Measurements from ENCODE around the gene C8B.

C8B gene

DNA sequence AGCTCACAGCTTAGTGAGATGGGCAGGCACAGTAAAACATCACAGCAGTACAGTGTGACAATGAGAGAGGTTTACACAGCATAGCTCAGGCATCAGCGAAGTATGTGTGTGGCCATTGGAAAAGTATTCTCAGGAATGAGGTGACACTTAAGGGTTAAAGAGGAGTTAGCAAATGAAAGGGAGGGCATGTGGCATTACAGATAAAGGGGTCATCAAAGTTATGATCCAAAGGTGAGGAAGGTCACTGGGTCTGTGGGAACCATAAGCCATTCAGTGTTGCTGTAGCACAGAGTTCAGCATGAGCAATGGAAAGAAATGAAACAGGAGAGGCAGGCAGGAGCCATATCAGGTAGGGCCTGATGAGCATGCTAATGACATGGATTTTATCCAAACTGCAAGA lies 4.5 kb upstream of the C8B start:
- no peak for DNase-seq

DNA sequence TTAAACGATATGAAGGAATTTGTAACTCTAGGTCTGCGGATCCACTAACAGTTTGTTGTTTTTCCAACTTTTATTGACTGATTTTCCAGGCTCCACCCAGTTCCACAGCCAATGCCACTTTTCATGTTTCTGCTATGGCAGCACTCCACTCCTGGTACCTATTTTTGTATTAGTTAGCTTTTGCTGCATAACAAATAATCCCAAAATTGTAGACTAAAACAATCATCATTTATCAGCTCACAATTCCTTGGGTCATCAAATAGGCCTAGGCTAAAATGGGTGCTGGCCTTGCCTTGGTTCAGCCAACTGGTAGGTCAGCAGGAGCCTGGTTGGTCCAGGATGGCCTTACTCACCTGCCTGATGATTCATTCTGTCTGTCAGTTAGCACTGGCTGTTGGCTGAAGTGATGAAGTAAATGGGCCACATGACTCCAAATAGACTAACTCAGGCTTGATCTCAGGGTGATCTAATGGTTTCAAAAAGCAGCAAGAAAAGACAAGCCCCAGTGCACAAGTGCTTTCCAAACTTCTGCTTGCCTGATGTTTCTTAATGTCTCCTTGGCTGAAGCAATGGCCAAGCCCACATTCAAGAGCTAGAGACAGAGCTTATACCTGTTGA lies 3.2 kb upstream of the C8B start:
- DNase-seq: no peak

DNA sequence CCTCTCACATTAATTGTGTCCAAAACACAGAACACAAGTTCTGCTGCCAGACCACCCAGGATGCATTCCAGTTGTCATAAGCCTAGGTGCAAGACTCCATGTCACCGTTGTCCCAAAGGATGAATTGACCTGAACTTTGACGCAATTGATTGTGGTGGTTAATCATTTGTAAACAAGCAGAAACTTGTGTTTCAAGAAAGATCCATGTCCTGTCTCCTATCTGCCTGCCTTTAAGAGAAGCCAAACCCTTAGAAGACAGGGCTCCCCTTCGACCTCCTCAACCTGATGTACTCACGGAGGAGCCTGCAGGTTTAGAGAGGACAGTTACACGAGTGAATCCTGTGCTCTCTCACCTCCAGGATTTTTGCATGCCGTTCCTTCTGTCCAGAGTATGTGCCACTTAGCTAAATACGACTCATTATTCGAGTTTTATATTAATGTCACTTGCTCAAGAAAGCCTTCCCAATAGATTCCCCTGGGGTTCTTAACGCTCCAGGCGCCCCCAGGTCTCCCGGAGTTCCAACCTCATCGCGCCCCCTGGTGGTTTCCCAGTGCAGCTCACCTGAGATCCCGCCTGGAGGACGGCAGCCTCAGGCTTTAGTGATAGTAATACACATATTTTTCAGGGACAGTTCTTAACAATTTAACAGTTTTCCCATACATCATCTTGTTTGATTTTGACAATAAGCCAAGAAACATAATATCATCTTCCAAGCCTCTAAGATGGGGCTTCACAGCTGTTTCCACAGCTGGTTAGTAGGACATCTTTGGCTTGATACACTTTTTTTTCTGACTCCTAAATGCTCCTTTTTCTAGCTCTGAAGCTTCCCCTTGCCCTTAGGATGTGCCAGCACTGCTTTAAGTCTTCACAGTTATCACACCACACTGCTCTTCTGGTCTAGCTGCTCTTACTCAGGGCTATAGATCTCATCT lies 2.4 kb upstream of the C8B start:
- DNase-seq: no peak

DNA sequence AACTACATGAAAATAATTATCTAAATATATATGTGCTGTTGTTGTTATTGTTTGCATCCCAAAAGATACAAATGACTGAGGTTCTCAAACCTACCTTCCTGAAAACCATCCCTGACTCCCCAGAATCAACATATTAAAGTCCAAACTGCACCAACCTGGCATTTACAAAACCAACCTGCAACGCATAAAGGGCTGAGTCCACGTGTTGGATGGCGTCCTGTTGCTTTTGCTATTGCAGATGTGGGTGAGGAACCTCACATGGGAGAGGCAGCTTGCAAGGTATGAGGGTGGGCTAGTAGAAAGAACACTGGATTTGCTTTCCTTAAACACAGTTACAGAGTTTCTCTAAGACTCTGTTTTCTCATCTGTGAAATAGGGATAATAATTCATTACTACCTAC lies 1.5 kb upstream of the C8B start:
- DNase-seq: no peak

DNA sequence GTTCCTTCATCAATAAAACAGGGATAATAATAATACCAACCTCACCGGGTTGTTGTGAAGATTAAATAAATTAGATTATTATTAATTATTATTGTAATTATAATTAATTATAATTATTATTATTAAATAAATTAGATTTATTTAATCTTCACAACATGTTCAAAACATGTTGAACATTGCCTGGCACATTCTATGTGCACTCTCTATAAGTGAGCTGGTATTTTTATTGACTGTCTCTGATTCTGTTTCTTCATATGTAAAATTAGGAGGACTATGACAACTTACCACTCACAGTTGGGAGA lies 834 bp upstream of the C8B start:
- no peak for DNase-seq

DNA sequence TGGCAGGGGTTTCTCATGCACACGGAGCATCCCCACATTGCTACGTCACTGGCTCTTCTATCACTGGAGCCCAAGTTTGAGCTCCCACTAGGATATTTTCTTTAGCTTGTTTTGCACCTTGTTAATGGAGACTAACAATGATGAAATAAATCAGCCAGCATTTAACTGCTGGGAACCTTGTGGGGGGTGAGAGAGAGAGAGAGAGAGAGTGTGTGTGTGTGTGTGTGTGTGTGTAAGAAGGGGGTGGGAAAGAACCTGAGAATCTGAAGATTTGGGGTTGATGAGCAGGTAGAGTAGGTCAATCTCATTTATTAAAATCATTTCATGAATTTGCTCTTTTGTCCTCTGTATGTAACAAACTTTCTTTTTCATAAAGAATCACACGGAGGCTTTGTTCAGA lies 624 bp downstream of the C8B start:
- no peak for DNase-seq

DNA sequence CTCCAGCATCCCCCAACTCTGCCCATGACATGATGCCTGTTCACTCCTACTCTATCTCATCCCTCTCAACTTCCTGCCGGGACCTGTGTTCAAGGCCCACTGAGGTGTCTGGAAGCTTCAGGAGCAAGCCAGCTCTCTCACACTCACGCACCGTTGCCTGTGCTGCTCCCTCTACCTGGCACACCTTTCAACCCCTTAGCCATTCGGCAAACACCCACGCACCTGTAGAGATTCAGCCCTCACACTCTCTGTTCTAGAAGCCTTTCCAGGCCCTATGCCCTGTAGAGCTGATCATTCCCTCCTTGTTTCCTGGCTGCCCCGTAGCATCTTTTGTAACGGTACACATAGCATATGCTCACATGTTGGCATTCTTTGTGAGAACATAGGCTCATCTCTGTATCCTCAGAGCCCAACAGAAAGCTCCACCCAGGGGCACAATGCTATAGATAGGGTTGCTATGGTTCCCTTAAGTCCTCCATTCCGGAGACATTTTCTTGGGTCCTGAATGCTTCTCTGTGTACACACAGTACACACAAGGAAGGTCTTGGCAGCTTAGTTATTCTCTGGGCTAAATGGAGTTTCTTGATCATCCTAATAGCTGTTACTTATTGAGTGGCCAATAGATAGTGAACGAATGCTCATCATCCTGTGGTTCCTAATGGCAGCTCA lies 1.3 kb downstream of the C8B start:
- no peak for DNase-seq

DNA sequence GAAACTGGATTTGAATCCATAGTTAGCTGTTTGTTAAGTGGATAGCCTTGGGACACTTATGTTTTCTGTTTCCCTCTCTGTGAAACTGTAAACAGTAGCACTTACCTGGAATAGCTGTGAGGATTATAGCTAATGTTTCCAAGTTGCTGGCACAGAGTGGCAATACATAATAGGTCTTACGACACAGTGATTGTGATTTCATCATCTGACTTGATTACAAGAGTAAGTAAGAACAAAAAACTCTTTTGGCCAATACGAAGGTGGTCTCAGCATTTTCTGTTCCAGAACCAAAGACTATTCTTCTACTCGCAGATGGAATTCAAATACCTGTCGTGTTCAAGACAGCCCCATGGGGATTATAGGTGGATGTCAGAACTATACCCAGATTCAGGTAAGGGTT lies 2.1 kb downstream of the C8B start:
- DNase-seq: no peak

DNA sequence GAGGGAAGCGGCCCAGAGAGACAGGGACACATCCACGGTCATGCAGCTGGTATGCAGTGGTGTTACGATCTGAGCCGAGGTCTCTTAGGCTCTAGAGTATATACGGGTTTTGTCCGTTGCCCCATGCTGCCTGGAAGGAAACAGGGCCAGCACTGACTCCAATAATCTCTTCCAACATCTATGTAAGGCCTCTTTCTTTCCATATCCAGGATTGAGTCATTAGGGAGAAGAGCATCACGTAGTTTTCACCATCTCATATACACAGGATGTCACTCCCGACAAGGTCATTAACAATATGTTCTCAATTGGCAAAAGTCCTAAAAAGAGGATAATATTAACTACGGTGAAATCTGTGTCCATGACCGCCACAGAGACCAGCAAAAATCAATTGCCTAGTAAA lies 4.4 kb downstream of the C8B start:
- DNase-seq: no peak

DNA sequence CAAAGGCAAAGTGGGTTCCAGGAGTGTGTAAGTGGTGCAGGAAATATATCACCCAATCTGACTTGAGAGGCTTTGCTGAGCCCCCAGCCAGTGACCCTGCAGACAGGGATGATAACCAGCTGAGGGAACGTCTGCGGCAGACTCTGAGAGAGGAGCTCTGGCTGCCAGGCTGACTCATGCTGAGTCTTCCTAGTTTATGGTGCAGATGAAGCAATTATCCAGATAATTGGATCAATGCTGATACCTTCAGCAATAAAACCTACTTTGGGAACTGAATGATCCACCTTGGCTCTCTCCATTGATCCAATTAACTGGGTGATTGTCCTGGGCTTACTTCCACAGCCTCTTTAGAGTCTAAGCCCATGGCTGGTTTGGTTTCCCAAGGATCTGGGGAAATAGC lies 7.3 kb downstream of the C8B start:
- no peak for DNase-seq

DNA sequence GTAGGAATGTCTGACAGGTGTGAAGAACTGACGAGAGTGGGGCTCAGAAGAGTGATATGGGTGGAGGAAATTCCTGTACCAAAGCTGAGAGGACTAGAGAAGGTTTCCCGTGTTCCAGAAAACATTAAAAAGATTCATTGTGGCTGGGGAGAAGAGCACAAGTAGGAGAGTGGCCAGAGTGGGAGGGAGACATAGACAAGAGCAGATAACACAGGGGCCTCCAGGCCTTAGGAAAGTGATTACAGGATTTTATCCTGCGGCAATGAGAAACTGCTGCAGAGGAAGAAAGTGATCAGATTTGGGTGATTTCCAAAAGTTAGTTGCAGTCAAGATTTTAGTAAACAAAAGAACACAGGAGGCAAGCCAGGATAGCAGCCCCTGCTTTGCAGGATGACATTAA lies 7.9 kb downstream of the C8B start:
- no peak for DNase-seq

DNA sequence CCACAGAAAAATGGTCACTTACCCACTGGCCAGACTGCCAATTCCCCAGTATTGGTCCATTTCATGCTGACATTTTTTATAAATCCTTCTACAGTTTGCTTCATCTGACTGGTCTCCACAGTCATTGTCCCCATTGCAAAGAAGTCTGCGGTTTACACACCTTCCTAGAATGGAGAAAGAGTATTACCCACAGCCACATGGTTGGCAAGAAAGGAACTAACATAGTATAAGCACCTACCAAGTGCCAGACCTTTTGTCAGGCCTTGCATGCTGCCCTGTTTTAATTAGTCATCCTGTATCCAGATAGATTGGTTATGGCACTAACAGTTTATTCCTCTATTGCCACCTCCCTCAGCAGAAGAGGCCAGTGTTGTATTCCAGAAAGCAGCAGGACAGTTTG lies 11.2 kb downstream of the C8B start:
- no peak for DNase-seq

DNA sequence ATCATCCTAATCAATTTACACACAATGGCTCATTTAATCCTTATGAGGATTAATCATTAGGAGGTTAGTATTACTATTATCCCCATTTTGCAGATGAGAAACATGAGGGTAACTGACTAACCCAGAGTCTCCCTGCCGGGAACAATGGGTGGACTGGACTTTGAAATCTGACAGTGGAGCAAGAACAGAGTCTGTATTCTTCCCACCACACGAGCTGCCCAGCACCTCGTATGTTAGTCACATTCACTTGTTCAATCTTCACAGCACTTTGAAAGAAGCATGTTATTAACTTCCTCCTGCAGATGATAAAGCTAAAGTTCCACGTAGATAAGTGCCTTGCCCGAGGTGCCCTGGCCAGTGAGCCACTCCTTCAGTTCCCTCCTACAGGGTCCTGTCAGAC lies 12.4 kb downstream of the C8B start:
- no peak for DNase-seq

DNA sequence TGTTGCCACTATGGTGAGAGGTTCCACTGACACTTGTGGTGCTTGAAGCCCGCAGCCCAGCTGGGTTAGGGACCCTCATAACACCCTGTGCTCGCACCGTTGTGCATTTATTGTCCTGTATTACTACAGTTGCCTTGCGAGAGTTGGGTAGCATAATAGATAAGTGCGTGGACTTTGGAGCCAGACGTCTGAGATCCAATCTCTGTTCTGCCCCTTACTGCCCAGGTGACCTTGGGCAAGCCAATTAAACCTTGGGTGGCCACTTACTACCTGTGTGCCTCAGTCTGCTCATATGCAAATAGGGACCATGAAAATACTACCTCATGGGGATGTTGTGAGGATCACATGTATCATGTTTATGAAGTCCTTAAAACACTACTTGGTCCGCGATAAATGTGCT lies 13.3 kb downstream of the C8B start:
- no peak for DNase-seq

DNA sequence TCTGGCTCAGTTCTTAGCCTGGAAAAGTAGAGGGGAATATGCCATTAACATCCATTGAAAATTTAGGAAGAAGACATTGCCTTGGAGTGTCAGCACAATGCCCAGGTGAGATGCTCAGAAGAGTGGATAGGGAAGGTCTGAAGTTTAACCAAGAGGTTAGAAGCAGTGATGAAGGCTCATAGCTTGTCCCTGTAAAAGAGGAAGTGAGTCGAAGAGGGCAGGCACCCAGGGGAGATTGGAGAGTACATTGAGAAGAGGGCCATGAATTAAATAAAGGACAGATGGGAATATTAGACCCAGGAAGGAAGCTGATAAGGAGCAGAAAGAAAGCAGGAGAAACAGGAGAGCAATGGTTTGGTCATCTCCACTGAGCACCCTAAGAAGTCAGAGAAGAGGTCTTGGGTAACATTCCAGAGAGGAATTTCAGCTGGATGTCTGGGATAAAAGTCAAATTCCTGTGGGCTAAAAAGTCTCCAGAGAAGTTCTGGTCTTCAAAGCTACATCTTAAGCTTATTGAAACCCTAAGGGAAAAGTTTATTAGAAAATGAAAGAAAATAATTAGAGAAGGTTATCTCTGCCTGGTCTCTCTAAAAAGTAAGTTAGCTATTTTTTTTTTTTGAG lies 17.3 kb downstream of the C8B start:
- no peak for DNase-seq

DNA sequence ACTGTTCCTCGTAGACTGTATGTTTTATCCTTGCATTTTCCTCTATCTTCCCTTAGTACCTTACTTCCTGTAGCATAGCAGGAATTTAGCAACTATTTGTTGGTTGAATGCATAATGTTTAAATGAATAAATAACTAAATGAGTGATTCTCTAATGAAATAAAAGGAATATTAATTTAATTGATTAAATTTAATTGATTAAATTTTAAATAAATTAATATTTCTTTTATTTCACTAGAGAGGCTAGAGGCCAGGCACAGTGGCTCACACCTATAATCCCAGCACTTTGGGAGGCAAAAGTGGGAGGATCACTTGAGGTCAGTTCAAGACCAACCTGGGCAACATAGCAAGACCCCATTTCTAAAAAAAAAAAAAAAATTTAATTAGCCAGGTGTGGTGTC lies 25.8 kb downstream of the C8B start:
- DNase-seq: no peak

DNA sequence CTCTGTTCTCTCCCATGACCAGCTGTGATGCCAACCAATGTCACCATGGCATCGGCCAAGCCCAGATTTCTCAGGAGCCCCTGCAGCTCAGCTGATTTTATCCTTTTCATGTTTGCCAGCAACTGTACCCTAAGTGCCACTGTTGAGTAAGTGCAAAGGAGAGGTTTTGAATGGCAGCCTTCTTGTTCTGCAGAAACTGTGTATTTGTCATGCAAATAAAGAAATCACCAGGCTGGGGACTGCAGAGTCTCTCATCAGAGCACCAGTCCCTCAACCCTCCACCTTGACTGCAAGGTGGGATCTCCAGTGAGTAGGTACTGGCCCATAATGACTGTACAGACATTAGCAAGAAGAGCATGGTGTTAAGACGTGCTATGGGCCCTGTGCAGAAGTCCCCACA lies 26.6 kb downstream of the C8B start:
- no peak for DNase-seq

DNA sequence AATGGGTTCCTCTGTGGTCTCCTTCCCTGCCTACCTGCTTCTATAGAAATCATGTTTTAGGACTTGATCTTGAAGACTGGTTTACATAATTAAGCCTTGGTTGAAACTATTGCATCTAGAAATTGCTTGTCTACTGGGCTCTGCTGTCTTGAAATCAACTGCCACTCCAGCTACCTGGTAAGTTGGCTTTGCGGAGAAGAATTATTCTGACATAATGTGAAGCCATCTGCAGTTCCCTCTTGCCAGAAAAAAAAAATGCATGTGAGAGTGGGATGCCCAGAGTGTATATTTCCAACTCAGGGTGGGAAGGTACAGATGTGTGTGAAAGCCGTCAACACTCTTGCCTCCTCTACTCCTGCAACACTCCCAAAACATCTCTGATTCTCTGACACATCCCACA lies 27.2 kb downstream of the C8B start:
- no peak for DNase-seq

DNA sequence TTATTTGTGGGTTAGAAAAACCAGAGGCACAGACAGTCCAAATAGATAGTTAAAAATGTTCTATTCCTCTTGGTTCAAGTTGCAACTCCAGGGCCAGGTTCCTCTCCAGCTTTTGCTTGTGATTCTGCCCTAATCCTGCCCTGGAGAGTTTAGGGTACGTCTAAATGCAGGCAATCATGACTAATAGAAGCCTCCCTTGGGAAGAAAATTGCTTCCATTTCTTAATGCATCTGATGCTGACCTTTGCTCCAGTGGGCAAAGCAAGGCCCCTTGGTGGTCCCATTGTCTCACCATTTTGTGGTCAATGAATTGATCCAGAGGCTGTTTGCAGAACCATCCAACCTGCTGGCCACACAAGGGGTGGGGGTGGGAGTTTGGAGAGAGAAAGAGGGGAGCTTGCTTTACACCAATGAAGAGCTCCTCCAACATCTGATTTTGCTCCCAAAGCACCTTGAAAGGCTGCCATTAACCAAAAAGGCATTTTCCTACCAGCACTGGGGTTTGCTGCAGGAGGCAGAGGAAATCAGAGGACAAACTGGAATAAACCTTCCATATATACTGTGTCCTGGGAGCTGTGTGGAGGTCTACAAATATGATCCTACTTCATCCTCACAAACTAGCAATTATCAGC lies 31.3 kb downstream of the C8B start:
- DNase-seq: no peak

DNA sequence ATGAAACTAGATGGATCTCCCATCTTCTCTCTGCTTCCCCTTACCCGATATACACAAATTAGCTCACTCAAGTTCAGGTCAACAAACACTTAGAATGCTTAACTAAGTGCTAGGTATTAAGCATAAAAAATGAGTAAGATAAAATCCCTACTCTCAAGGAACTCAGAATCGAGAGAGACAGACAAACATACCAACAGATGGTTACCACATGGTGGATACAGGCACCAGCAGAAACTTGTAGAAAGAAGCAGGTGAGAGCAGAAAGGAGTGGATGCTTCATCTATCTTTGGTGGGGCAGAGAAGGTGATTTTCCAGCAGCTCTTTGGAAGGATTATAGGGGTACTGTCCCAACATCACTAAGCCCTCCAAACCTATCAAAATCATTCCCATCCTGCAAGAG lies 32.2 kb downstream of the C8B start:
- no peak for DNase-seq

DNA sequence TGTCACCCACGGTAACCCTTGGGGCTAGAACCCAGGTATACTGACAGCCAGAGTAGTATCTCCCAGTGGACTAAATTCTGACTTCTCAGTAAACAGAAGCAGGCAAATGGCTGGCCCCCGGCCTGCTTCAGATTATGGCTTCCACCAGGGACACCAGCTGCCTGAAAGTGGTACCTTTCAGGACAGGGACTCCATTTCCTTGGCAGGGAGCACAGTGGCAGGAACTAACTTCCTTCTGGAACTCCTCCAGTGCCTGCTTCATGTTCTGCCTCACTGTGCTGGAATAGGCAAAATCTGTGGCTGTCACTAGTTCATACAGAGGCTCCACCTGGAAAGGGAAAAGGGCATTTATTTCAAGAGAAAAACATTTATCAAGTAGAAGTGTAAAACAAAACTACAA lies 32.7 kb downstream of the C8B start:
- no peak for DNase-seq

DNA sequence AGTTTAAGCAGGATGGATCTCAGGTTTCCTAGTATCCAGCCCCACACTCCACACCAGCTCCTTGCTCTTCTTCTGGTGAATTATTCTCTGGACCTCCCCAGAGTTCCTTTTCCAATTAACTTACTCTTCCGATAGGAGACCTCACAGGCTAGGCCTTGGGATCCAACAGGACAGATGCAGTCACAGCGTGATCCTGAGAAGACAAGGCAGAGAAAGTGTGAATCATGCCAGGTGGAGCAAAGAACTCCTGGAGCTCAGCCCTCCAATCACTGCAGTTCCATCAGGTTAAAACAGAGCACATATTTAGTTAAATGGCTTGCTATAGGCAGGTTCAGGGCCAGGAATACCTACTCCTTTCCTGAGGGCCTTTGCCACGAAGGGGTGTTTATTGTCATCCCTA lies 34.1 kb downstream of the C8B start:
- no peak for DNase-seq

DNA sequence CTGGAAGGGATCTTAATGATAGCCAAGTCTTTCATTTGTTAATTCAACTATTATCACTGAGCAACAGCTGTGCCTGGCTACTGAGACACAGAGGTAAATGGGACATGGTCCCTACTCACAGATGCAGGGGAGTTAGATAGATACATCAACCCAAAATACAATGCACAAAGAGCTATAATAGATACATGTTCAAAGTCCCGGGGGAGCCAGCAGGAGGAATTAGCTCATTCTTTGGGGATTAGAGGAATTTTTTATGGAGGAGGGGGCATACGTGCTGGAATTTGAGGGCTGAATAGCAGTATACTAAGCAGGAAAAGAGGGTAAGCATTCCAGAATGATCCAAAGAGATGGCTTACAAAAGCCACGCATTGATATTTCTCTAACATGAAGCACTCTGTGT lies 34.6 kb downstream of the C8B start:
- no peak for DNase-seq

DNA sequence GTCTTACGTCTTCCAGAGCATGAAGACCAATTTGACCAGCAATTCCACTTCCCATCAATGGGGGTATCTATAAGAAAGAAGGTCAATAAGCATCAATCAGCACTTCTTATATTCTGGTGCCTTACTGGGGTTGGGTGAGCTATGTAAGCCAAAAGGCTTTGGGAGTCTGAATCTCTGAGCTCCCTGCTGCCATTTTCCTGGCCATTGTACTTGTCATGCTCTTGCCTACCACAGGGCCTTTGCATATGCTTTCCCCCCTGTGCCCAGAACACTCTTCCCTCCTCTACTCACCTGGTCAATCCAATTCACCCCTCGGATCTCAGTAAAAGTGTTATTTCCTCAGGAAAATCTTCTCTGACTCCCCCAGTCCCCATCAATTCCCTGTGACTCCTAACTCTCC lies 36.3 kb downstream of the C8B start:
- DNase-seq: no peak

Data from GF-D8 (cell line).